K562 (cell line): ENCODE results near the gene MARCHF3. TPM values are rescaled to one million over a fixed set of nuclear protein-coding genes. Genes with fewer than 3 reads are reported as not detected.

Source experiments
- ARID1B ChIP-seq: fragments of 450-650 bp; IDR thresholded peaks from 2 replicates; pipeline ENCODE4 v1.6.1; 2016; ENCODE audit warnings: antibody characterized with exemption, mild to moderate bottlenecking, inconsistent platforms
- CBFA2T3 ChIP-seq: fragments of 450-650 bp; IDR thresholded peaks from 2 replicates; pipeline ENCODE4 v1.6.1; 2017
- CEBPB ChIP-seq: fragments of 450-650 bp; IDR thresholded peaks from 2 replicates; pipeline ENCODE4 v1.6.1; 2016; ENCODE audit warnings: missing genetic modification characterization, missing compliant biosample characterization
- CHAMP1 ChIP-seq: fragments of 450-650 bp; IDR thresholded peaks from 2 replicates; pipeline ENCODE4 v1.6.1; 2016; ENCODE audit warnings: mild to moderate bottlenecking
- EP300 ChIP-seq: IDR thresholded peaks from 2 replicates; pipeline ENCODE4 v1.6.1; 2012; ENCODE audit warnings: low read length, improper control_type of control experiment
- FIP1L1 ChIP-seq: fragments of 200-400 bp; formaldehyde crosslinking; IDR thresholded peaks from 2 replicates; pipeline ENCODE4 v1.6.1; 2018; ENCODE audit warnings: mild to moderate bottlenecking, low read depth, low read length; ENCODE audit not compliant: poor library complexity, severe bottlenecking
- FOXA3 ChIP-seq, 2 experiments: fragments of 450-650 bp in 1 of 2; sonication (generic) in 1 of 2; formaldehyde crosslinking; IDR thresholded peaks in 1 of 2; conservative IDR thresholded peaks in 1 of 2; 2 replicates each; pipeline versions ENCODE4 v1.4.0 to v1.8.0; 2020 to 2022; ENCODE audit warnings: mild to moderate bottlenecking in 2 of 2, missing genetic modification reagents in 1 of 2
- FOXJ2 ChIP-seq: fragments of 200-800 bp; sonication (Bioruptor generic); IDR thresholded peaks from 2 replicates; pipeline ENCODE4 v1.6.1; 2016; ENCODE audit warnings: missing genetic modification characterization, missing compliant biosample characterization
- FOXJ3 ChIP-seq: sonication (generic); formaldehyde crosslinking; IDR thresholded peaks from 2 replicates; pipeline ENCODE4 v1.4.0; 2020; ENCODE audit warnings: mild to moderate bottlenecking, missing genetic modification reagents
- HLTF ChIP-seq: fragments of 450-650 bp; IDR thresholded peaks from 2 replicates; pipeline ENCODE4 v1.6.1; 2016
- JUN ChIP-seq, 2 experiments: sonication (generic) in 1 of 2; formaldehyde crosslinking in 1 of 2; IDR thresholded peaks; 2 replicates each; pipeline versions ENCODE4 v1.6.1 to v1.8.0; 2012 to 2022; ENCODE audit warnings: borderline replicate concordance in 2 of 2, mild to moderate bottlenecking in 2 of 2, improper control_type of control experiment in 1 of 2, low read depth in 1 of 2, low read length in 1 of 2, missing genetic modification reagents in 1 of 2
- JUND ChIP-seq, 2 experiments: IDR thresholded peaks; 2 replicates in 1 of 2; 3 replicates in 1 of 2; pipeline ENCODE4 v1.6.1; 2011; ENCODE audit warnings: borderline replicate concordance in 2 of 2, low read depth in 2 of 2, low read length in 2 of 2, improper control_type of control experiment in 1 of 2, missing biosample characterization in 1 of 2, missing genetic modification characterization in 1 of 2, missing genetic modification reagents in 1 of 2
- KHSRP ChIP-seq: fragments of 450-650 bp; IDR thresholded peaks from 2 replicates; pipeline ENCODE4 v1.6.1; 2017
- MCM7 ChIP-seq, 2 experiments: fragments of 450-650 bp; IDR thresholded peaks; 2 replicates each; pipeline ENCODE4 v1.6.1; 2016 to 2018
- NCOA2 ChIP-seq, 2 experiments: fragments of 450-650 bp; IDR thresholded peaks; 2 replicates each; pipeline ENCODE4 v1.6.1; 2018; ENCODE audit warnings: mild to moderate bottlenecking in 2 of 2, moderate library complexity in 1 of 2; ENCODE audit not compliant: partially characterized antibody in 2 of 2
- NR2C2 ChIP-seq, 2 experiments: fragments of 200-800 bp in 1 of 2; sonication (Bioruptor generic) in 1 of 2; sonication (generic) in 1 of 2; formaldehyde crosslinking in 1 of 2; IDR thresholded peaks; 2 replicates each; pipeline versions ENCODE4 v1.6.1 to v1.8.0; 2016 to 2022; ENCODE audit warnings: mild to moderate bottlenecking in 1 of 2, missing compliant biosample characterization in 1 of 2, missing genetic modification characterization in 1 of 2, missing genetic modification reagents in 1 of 2
- NR2F6 ChIP-seq: fragments of 450-650 bp; formaldehyde crosslinking; IDR thresholded peaks from 2 replicates; pipeline ENCODE4 v1.4.0; 2020; ENCODE audit warnings: mild to moderate bottlenecking
- POLR2AphosphoS2 ChIP-seq: IDR thresholded peaks from 2 replicates; pipeline ENCODE4 v1.6.1; 2012; ENCODE audit warnings: low read length, improper control_type of control experiment
- POLR2G ChIP-seq: fragments of 200-400 bp; formaldehyde crosslinking; IDR thresholded peaks from 2 replicates; pipeline ENCODE4 v1.6.1; 2017; ENCODE audit warnings: low read depth, mild to moderate bottlenecking, antibody characterized with exemption, low read length, moderate library complexity
- SP1 ChIP-seq: sonication (generic); formaldehyde crosslinking; IDR thresholded peaks from 2 replicates; pipeline ENCODE4 v1.8.1; 2022; ENCODE audit warnings: mild to moderate bottlenecking, missing genetic modification reagents
- TCF3 ChIP-seq: sonication (generic); formaldehyde crosslinking; IDR thresholded peaks from 2 replicates; pipeline ENCODE4 v1.4.0; 2020; ENCODE audit warnings: mild to moderate bottlenecking, missing genetic modification reagents
- ZFPM2 ChIP-seq: fragments of 250-450 bp; sonication (Bioruptor Pico); IDR thresholded peaks from 2 replicates; pipeline ENCODE4 v1.5.1; 2022; ENCODE audit warnings: mild to moderate bottlenecking
- ZNF175 ChIP-seq: fragments of 200-800 bp; sonication (Bioruptor generic); IDR thresholded peaks from 2 replicates; pipeline ENCODE4 v1.6.1; 2016; ENCODE audit warnings: low read depth, mild to moderate bottlenecking, missing genetic modification characterization, missing compliant biosample characterization
- ZNF24 ChIP-seq: fragments of 450-650 bp; IDR thresholded peaks from 2 replicates; pipeline ENCODE4 v1.6.1; 2016
- ZNF274 ChIP-seq: IDR thresholded peaks from 2 replicates; pipeline ENCODE4 v1.6.1; 2011; ENCODE audit warnings: low read depth, mild to moderate bottlenecking, low read length, moderate library complexity, borderline replicate concordance
- ZNF431 ChIP-seq: sonication (generic); formaldehyde crosslinking; IDR thresholded peaks from 2 replicates; pipeline ENCODE4 v1.8.0; 2022; ENCODE audit warnings: mild to moderate bottlenecking, missing genetic modification reagents
- ZNF561 ChIP-seq: fragments of 450-650 bp; formaldehyde crosslinking; conservative IDR thresholded peaks from 2 replicates; pipeline ENCODE4 v1.4.0; 2020; ENCODE audit warnings: mild to moderate bottlenecking, moderate library complexity
- polyA plus RNA-seq, 8 experiments: library from polyadenylated mRNA; depleted of rRNA in 4 of 8; stranded (reverse) in 5 of 8; unstranded in 3 of 8; fragments of >200 nt; fragmentation: Nextera tagmentation in 2 of 8; fragmentation: Illumina TruSeq in 1 of 8; extraction: Ambion mirVana in 2 of 8; extraction: Trizol in 1 of 8; gene quantifications; 2 replicates each; pipeline versions ENCODE4 v1.2.1 to v1.2.3, GENCODE V29; 2011 to 2014; ENCODE audit warnings: inconsistent platforms in 1 of 8, missing spikeins in 1 of 8
- total RNA-seq, 7 experiments: library from RNA; depleted of rRNA in 6 of 7; stranded (reverse); fragments of >200 nt in 6 of 7; fragmentation: Illumina TruSeq in 2 of 7; extraction: Trizol in 2 of 7; gene quantifications; 2 replicates each; pipeline versions ENCODE4 v1.2.1 to v1.2.3, GENCODE V29; 2011 to 2021; ENCODE audit warnings: low replicate concordance in 1 of 7

Gene MARCHF3
- total and polyA plus RNA-seq, 9 of the 15 experiments (the other 6 are each of a cell fraction or from before 2014, with no cell fraction given): 5.6 to 37.4 (median 16.5) TPM

- TF ChIP-seq SP1 (CRISPR knock-in tag) (peak; percentile 30; the same call in 1 of the 2 replicates), HLTF (no peak), ZNF274 (no peak), EP300 (peak; percentile 53; the same call in 1 of the 2 replicates), NR2F6 (CRISPR knock-in tag) (no peak), ZNF561 (no peak), FOXJ2 (tag) (peak; percentile 99), FOXJ3 (0 out of 2 replicates have a peak, but pooled peaks have one; percentile 34), KHSRP (no peak), CBFA2T3 (peak; percentile 19; the same call in 1 of the 2 replicates), POLR2G (no peak), ZNF24 (no peak), MCM7 (IDR thresholded peaks at IDR 0.05) (no peak), TCF3 (CRISPR knock-in tag) (peak; percentile 44; the same call in 1 of the 2 replicates), FOXA3 (CRISPR knock-in tag; conservative IDR thresholded peaks at IDR 0.05 in 1 of 2, IDR thresholded peaks at IDR 0.05 in 1 of 2) (peak; percentile 42 to 82; a peak in 3 of 4 replicates), NCOA2 (IDR thresholded peaks at IDR 0.05; ENCODE audit: partially characterized antibody in 2 of 2) (no peak), JUN (IDR thresholded peaks at IDR 0.05; ENCODE audit: borderline replicate concordance, low read depth, low read length) (no peak), JUN (CRISPR knock-in tag; IDR thresholded peaks at IDR 0.05; ENCODE audit: borderline replicate concordance) (no peak), JUND (IDR thresholded peaks at IDR 0.05; ENCODE audit: borderline replicate concordance, low read depth, low read length) (peak; percentile 37; the same call in 1 of the 2 replicates), JUND (tag; IDR thresholded peaks at IDR 0.05; ENCODE audit: borderline replicate concordance, low read depth, low read length) (no peak), NR2C2 (CRISPR knock-in tag; IDR thresholded peaks at IDR 0.05) (no peak), NR2C2 (tag; IDR thresholded peaks at IDR 0.05) (peak; percentile 22; the same call in 1 of the 2 replicates), CEBPB (tag) (peak; percentile 68), FIP1L1 (no peak), ZFPM2 (CRISPR knock-in tag) (no peak), ARID1B (peak; percentile 33; the same call in 1 of the 2 replicates), POLR2AphosphoS2 (no peak), ZNF175 (no peak), CHAMP1 (no peak), ZNF431 (CRISPR knock-in tag) (no peak)
- TF ChIP-seq, all 486 proteins: peak for 18
These were observed 68.7 kb downstream of the MARCHF3 start (continued) for GRCh38 chr5:126961702-126962101.
